OCI-LY3 (cell line): ENCODE data around the gene TMEM54.

Experiments
- H2AFZ ChIP-seq: fragments of 200-600, 300-600 bp; shearing (Covaris generic); 2 replicates; pipeline ENCODE4 v1.6.0; 2014; ENCODE audit warnings: antibody characterized with exemption, low read depth, low read length
- H3K27ac ChIP-seq: fragments of 200-600, 300-600 bp; sonication (generic); 2 replicates; pipeline ENCODE4 v1.5.1; 2014; ENCODE audit warnings: mild to moderate bottlenecking, low read length, moderate library complexity, mixed read lengths
- H3K27me3 ChIP-seq: fragments of 200-600, 300-600 bp; sonication (generic); 2 replicates; pipeline ENCODE4 v1.6.1; 2014; ENCODE audit warnings: low read depth, low read length, mixed read lengths
- H3K36me3 ChIP-seq: fragments of 200-600, 300-600 bp; sonication (generic); replicated peaks from 2 replicates; pipeline ENCODE3; 2014; ENCODE audit warnings: low read depth, low read length, mixed read lengths
- H3K4me1 ChIP-seq: fragments of 300-600, 200-600 bp; sonication (generic); 2 replicates; pipeline ENCODE4 v1.6.1; 2014; ENCODE audit warnings: low read length, mixed read lengths
- H3K4me2 ChIP-seq: fragments of 200-600, 300-600 bp; sonication (generic); 2 replicates; pipeline ENCODE4 v1.6.1; 2014; ENCODE audit warnings: low read length, mixed read lengths
- H3K4me3 ChIP-seq: fragments of 300-600, 200-600 bp; sonication (generic); 2 replicates; pipeline ENCODE4 v1.5.1; 2014; ENCODE audit warnings: antibody characterized with exemption, mild to moderate bottlenecking, low read length, moderate library complexity
- H3K79me2 ChIP-seq: fragments of 300-600, 200-600 bp; shearing (Covaris generic); 2 replicates; pipeline ENCODE4 v1.6.1; 2014; ENCODE audit warnings: mild to moderate bottlenecking, low read length, mixed read lengths
- H3K9ac ChIP-seq: fragments of 300-600, 200-600 bp; shearing (Covaris generic); 2 replicates; pipeline ENCODE4 v1.6.0; 2014; ENCODE audit warnings: mild to moderate bottlenecking, low read length, moderate library complexity
- H3K9me3 ChIP-seq: fragments of 200-600, 300-600 bp; shearing (Covaris generic); 2 replicates; pipeline ENCODE4 v1.6.1; 2014; ENCODE audit warnings: low read length, mixed read lengths; ENCODE audit not compliant: insufficient read depth
- H4K20me1 ChIP-seq: fragments of 200-600, 300-600 bp; sonication (generic); 2 replicates; pipeline ENCODE4 v1.6.1; 2016; ENCODE audit warnings: low read length, mixed read lengths; ENCODE audit not compliant: insufficient read depth
- EZH2phosphoT487 ChIP-seq: fragments of 200-600 bp; shearing (Covaris generic); IDR thresholded peaks from 2 replicates; pipeline ENCODE4 v1.6.1; 2018; ENCODE audit warnings: antibody characterized with exemption, mixed run types, low read depth
- TF ChIP-seq, protein P1 (sequence below): fragments of 200-600, 300-600 bp; sonication (generic); IDR thresholded peaks from 2 replicates; pipeline ENCODE4 v1.5.1; 2014; ENCODE audit warnings: antibody characterized with exemption, low read length, low read depth

Gene TMEM54

GRCh38 chr1:32877211-32878110, 23.7 kb downstream of the TMEM54 start:
- no peak overlapping the region for H2AFZ ChIP-seq
- H3K27me3 ChIP-seq, result no peaks in the 10 kb centered on the region
- no peaks in the 10 kb centered on the region for H3K9me3 ChIP-seq
- H3K4me1 ChIP-seq, result peaks cover 18% of the 10 kb centered on the region
- no peak overlapping the region for H3K4me3 ChIP-seq
- TF ChIP-seq EZH2phosphoT487, result no peak
- TF ChIP-seq, protein P1, sequence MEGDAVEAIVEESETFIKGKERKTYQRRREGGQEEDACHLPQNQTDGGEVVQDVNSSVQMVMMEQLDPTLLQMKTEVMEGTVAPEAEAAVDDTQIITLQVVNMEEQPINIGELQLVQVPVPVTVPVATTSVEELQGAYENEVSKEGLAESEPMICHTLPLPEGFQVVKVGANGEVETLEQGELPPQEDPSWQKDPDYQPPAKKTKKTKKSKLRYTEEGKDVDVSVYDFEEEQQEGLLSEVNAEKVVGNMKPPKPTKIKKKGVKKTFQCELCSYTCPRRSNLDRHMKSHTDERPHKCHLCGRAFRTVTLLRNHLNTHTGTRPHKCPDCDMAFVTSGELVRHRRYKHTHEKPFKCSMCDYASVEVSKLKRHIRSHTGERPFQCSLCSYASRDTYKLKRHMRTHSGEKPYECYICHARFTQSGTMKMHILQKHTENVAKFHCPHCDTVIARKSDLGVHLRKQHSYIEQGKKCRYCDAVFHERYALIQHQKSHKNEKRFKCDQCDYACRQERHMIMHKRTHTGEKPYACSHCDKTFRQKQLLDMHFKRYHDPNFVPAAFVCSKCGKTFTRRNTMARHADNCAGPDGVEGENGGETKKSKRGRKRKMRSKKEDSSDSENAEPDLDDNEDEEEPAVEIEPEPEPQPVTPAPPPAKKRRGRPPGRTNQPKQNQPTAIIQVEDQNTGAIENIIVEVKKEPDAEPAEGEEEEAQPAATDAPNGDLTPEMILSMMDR, result no peak
- no peak overlapping the region for H3K27ac ChIP-seq
- H3K36me3 ChIP-seq, result no peaks in the 10 kb centered on the region
- no peaks in the 10 kb centered on the region for H4K20me1 ChIP-seq
- no peaks in the 10 kb centered on the region for H3K79me2 ChIP-seq
- no peak overlapping the region for H3K4me2 ChIP-seq
- H3K9ac ChIP-seq, result no peak overlapping the region

- Histone ChIP-seq H2AFZ (peak overlapping the region; percentile 98), H3K4me2 (peak overlapping the region; percentile 64)
Observed at GRCh38 chr1:32876341-32877210, 24.6 kb downstream of the TMEM54 start.

GRCh38 chr1:32874860-32875752, 26.1 kb downstream of the TMEM54 start:
- Histone ChIP-seq H3K27me3 (no peaks in the 10 kb centered on the region; the same call in 1 of the 2 replicates), H3K9ac (no peak overlapping the region), H4K20me1 (no peaks in the 10 kb centered on the region), H3K4me2 (peak overlapping the region; percentile 64), H3K4me1 (peaks cover 22% of the 10 kb centered on the region), H3K36me3 (no peaks in the 10 kb centered on the region), H3K27ac (no peak overlapping the region), H3K4me3 (no peak overlapping the region), H2AFZ (no peak overlapping the region), H3K9me3 (no peaks in the 10 kb centered on the region), H3K79me2 (no peaks in the 10 kb centered on the region)
- TF ChIP-seq, protein P1, result no peak
- TF ChIP-seq EZH2phosphoT487, result no peak

More at GRCh38 chr1:32876341-32877210, 24.6 kb downstream of the TMEM54 start:
- peak overlapping the region; percentile 30 for H3K4me3 ChIP-seq
- H3K36me3 ChIP-seq, result no peaks in the 10 kb centered on the region
- H3K27ac ChIP-seq, result no peak overlapping the region; the same call in 1 of the 2 replicates
- H3K79me2 ChIP-seq, result no peaks in the 10 kb centered on the region
- H3K9me3 ChIP-seq, result no peaks in the 10 kb centered on the region
- H3K4me1 ChIP-seq, result peaks cover 22% of the 10 kb centered on the region
- no peaks in the 10 kb centered on the region; the same call in 1 of the 2 replicates for H3K27me3 ChIP-seq
- H4K20me1 ChIP-seq, result no peaks in the 10 kb centered on the region
- TF ChIP-seq EZH2phosphoT487, result no peak
- TF ChIP-seq, protein P1, result peak; percentile 79
- peak overlapping the region; percentile 55; the same call in 1 of the 2 replicates for H3K9ac ChIP-seq
